Nephron (organoid): ENCODE data around the gene PRPF8.

Experiments used
- H3K27ac Mint-ChIP-seq, 3 experiments: 2 replicates each; pipeline ENCODE4 v1.8.0; 2020; ENCODE audit warnings: mixed read lengths in 3 of 3, mild to moderate bottlenecking in 2 of 3, moderate library complexity in 1 of 3
- H3K27me3 Mint-ChIP-seq: 2 replicates; pipeline ENCODE4 v1.8.0; 2021; ENCODE audit warnings: low read depth, mild to moderate bottlenecking, moderate library complexity, mixed read lengths
- H3K36me3 Mint-ChIP-seq: 2 replicates; pipeline ENCODE4 v1.8.0; 2020; ENCODE audit warnings: low read depth, mixed read lengths
- H3K4me1 Mint-ChIP-seq: 2 replicates; pipeline ENCODE4 v1.8.0; 2020; ENCODE audit warnings: mixed read lengths
- H3K4me3 Mint-ChIP-seq, 3 experiments: 2 replicates each; pipeline ENCODE4 v1.8.0; 2020; ENCODE audit warnings: mild to moderate bottlenecking in 3 of 3, mixed read lengths in 3 of 3, moderate library complexity in 2 of 3
- H3K9me3 Mint-ChIP-seq: 2 replicates; pipeline ENCODE4 v1.8.0; 2020; ENCODE audit warnings: mixed read lengths
- CTCF ChIP-seq, 3 experiments: fragments of 200-600 bp; sonication (generic); IDR thresholded peaks; one replicate each; pipeline ENCODE4 v1.5.0; 2021; ENCODE audit warnings: antibody characterized with exemption in 3 of 3; ENCODE audit not compliant: unreplicated experiment in 3 of 3

PRPF8 gene

GRCh38 chr17:1644493-1645206 is 40.0 kb downstream of the PRPF8 start:
- no peaks in the 10 kb centered on the region for H3K36me3 Mint-ChIP-seq
- TF ChIP-seq CTCF (IDR thresholded peaks at IDR 0.05; ENCODE audit: unreplicated experiment in 3 of 3) = no peak
- H3K27me3 Mint-ChIP-seq = peaks cover 26% of the 10 kb centered on the region
- no peaks in the 10 kb centered on the region for H3K9me3 Mint-ChIP-seq
- H3K27ac Mint-ChIP-seq = peak overlapping the region in 1 of 3 experiments; percentile 78
- peaks cover 23% of the 10 kb centered on the region for H3K4me1 Mint-ChIP-seq
- H3K4me3 Mint-ChIP-seq = peak overlapping the region; percentile 80 to 85 (median 84)

GRCh38 chr17:1643999-1644492 is 40.6 kb downstream of the PRPF8 start:
- Mint-ChIP-seq H3K27ac (peak overlapping the region in 1 of 3 experiments; percentile 78), H3K27me3 (peaks cover 31% of the 10 kb centered on the region), H3K36me3 (no peaks in the 10 kb centered on the region), H3K4me1 (peaks cover 23% of the 10 kb centered on the region), H3K9me3 (no peaks in the 10 kb centered on the region), H3K4me3 (peak overlapping the region; percentile 80 to 85 (median 84))
- TF ChIP-seq CTCF (IDR thresholded peaks at IDR 0.05; ENCODE audit: unreplicated experiment in 3 of 3) = no peak

GRCh38 chr17:1643293-1643998 is 41.2 kb downstream of the PRPF8 start:
- Mint-ChIP-seq H3K36me3 (no peaks in the 10 kb centered on the region), H3K27me3 (peaks cover 31% of the 10 kb centered on the region), H3K27ac (no peak overlapping the region), H3K9me3 (no peaks in the 10 kb centered on the region), H3K4me1 (peaks cover 23% of the 10 kb centered on the region), H3K4me3 (no peak overlapping the region)
- peak in 1 of 3 experiments; percentile 42 for TF ChIP-seq CTCF (IDR thresholded peaks at IDR 0.05; ENCODE audit: unreplicated experiment in 3 of 3)

- H3K36me3 Mint-ChIP-seq = no peaks in the 10 kb centered on the region
- peaks cover 25% of the 10 kb centered on the region for H3K27me3 Mint-ChIP-seq
- no peaks in the 10 kb centered on the region for H3K9me3 Mint-ChIP-seq
- H3K4me1 Mint-ChIP-seq = peaks cover 23% of the 10 kb centered on the region
- H3K27ac Mint-ChIP-seq = peak overlapping the region in 1 of 3 experiments; percentile 30
- no peak for TF ChIP-seq CTCF (IDR thresholded peaks at IDR 0.05; ENCODE audit: unreplicated experiment in 3 of 3)
- no peak overlapping the region for H3K4me3 Mint-ChIP-seq
Observed at GRCh38 chr17:1641065-1641403, 43.6 kb downstream of the PRPF8 start.

- H3K9me3 Mint-ChIP-seq = no peaks in the 10 kb centered on the region
- no peaks in the 10 kb centered on the region for H3K36me3 Mint-ChIP-seq
- TF ChIP-seq CTCF (IDR thresholded peaks at IDR 0.05; ENCODE audit: unreplicated experiment in 3 of 3) = no peak
- peaks cover 22% of the 10 kb centered on the region for H3K27me3 Mint-ChIP-seq
- peak overlapping the region in 1 of 3 experiments; percentile 30 for H3K27ac Mint-ChIP-seq
- H3K4me3 Mint-ChIP-seq = no peak overlapping the region
- peaks cover 18% of the 10 kb centered on the region for H3K4me1 Mint-ChIP-seq
Observed at GRCh38 chr17:1640329-1641064, 44.2 kb downstream of the PRPF8 start.
